Kidney capillary endothelial cell (primary cell): Measurements from ENCODE around the gene ZNF578.
"Not testable (repeated sequence)": the region's sequence is repeated elsewhere in the genome, so short reads cannot be mapped to it uniquely, and the experiment has no call there.

Experiments used
- DNase-seq: peaks from one replicate; pipeline ENCODE4 v3.0.0-alpha.2; 2018; ENCODE audit warnings: low spot score

ZNF578 gene

GRCh38 chr19:52561611-52562010, 108.3 kb downstream of the ZNF578 start:
- DNase-seq: not testable (repeated sequence)
